ENCODE measurements around the gene ME3.

The ME3 gene

GRCh38 chr11:86460461-86461385 lies 211.7 kb downstream of the ME3 start:
- no peak for DNase-seq (ENCODE audit: low read depth in 3 of 3)

GRCh38 chr11:86459682-86460460 lies 212.5 kb downstream of the ME3 start:
- no peak for DNase-seq (ENCODE audit: low read depth in 3 of 3)

- DNase-seq (ENCODE audit: low read depth in 3 of 3): no peak
Measured at GRCh38 chr11:86459002-86459385, 213.4 kb downstream of the ME3 start.

GRCh38 chr11:86458294-86459001 lies 214.0 kb downstream of the ME3 start:
- DNase-seq (ENCODE audit: low read depth in 3 of 3): no peak

- peak; percentile 49 to 60 (median 52) for DNase-seq (ENCODE audit: low read depth in 3 of 3)
Measured at GRCh38 chr11:86456075-86456939, 216.1 kb downstream of the ME3 start.

GRCh38 chr11:86453290-86454030 lies 219.0 kb downstream of the ME3 start:
- no peak for DNase-seq (ENCODE audit: low read depth in 3 of 3)

- DNase-seq (ENCODE audit: low read depth in 3 of 3): no peak
Measured at GRCh38 chr11:86449993-86450629, 222.3 kb downstream of the ME3 start.

GRCh38 chr11:86447763-86448480 lies 224.5 kb downstream of the ME3 start:
- DNase-seq (ENCODE audit: low read depth in 3 of 3): no peak

- DNase-seq (ENCODE audit: low read depth in 3 of 3): no peak
Measured at GRCh38 chr11:86446924-86447285, 225.5 kb downstream of the ME3 start.

GRCh38 chr11:86446163-86446923 lies 226.1 kb downstream of the ME3 start:
- no peak for DNase-seq (ENCODE audit: low read depth in 3 of 3)

GRCh38 chr11:86444981-86445380 lies 227.4 kb downstream of the ME3 start:
- DNase-seq (ENCODE audit: low read depth in 3 of 3): no peak

- no peak for DNase-seq (ENCODE audit: low read depth in 3 of 3)
Measured at GRCh38 chr11:86443415-86443814, 229.0 kb downstream of the ME3 start.

- no peak for DNase-seq (ENCODE audit: low read depth in 3 of 3)
Measured at GRCh38 chr11:86442827-86443226, 229.6 kb downstream of the ME3 start.

GRCh38 chr11:86442420-86442819 lies 230.0 kb downstream of the ME3 start:
- no peak for DNase-seq (ENCODE audit: low read depth in 3 of 3)

GRCh38 chr11:86440843-86441242 lies 231.6 kb downstream of the ME3 start:
- DNase-seq (ENCODE audit: low read depth in 3 of 3): no peak

- DNase-seq (ENCODE audit: low read depth in 3 of 3): no peak
Measured at GRCh38 chr11:86440305-86440716, 232.1 kb downstream of the ME3 start.

- no peak for DNase-seq (ENCODE audit: low read depth in 3 of 3)
Measured at GRCh38 chr11:86438685-86439084, 233.7 kb downstream of the ME3 start.

- no peak for DNase-seq (ENCODE audit: low read depth in 3 of 3)
Measured at GRCh38 chr11:86435711-86436110, 236.7 kb downstream of the ME3 start.

All from stimulated activated CD4-positive, alpha-beta T cell treated with anti-CD3 and anti-CD28 coated beads, TNF-alpha, amount 100 ng/mL, for 4 hours (primary cell).